Keratinocyte (primary cell): ENCODE data around the gene ANXA7. TPM values are rescaled to one million over a fixed set of nuclear protein-coding genes. Genes with fewer than 3 reads are reported as not detected.
"Not testable (repeated sequence)": the region's sequence is repeated elsewhere in the genome, so short reads cannot be mapped to it uniquely, and the experiment has no call there.

Source experiments
- DNase-seq: peaks from one replicate; pipeline ENCODE4 v3.0.0-alpha.2; 2011; ENCODE audit warnings: low read depth, missing footprints, low spot score
- FAIRE-seq: peaks from 2 replicates; lab custom pipeline; 2011; peaks lifted over from hg19 to GRCh38; lab: Jason Lieb, UNC
- H2AFZ ChIP-seq: 2 replicates; pipeline ENCODE4 v1.6.0; 2012; ENCODE audit warnings: low read length, control low read depth, inconsistent platforms; ENCODE audit not compliant: control insufficient read depth
- H3K27ac ChIP-seq: 2 replicates; pipeline ENCODE4 v1.5.1; 2011; ENCODE audit warnings: low read length; ENCODE audit not compliant: control insufficient read depth, insufficient read depth
- H3K27me3 ChIP-seq: 3 replicates; pipeline ENCODE4 v1.6.0; 2011; ENCODE audit warnings: low read length; ENCODE audit not compliant: control insufficient read depth, insufficient read depth; ENCODE audit errors: extremely low read depth
- H3K36me3 ChIP-seq, 2 experiments: 2 replicates in 1 of 2; 3 replicates in 1 of 2; pipeline ENCODE4 v1.5.1; 2011; ENCODE audit warnings: low read length in 2 of 2, mild to moderate bottlenecking in 1 of 2; ENCODE audit not compliant: control insufficient read depth in 2 of 2, insufficient read depth in 2 of 2; ENCODE audit errors: extremely low read depth in 1 of 2
- H3K4me1 ChIP-seq: 3 replicates; pipeline ENCODE4 v1.5.1; 2011; ENCODE audit warnings: low read length; ENCODE audit not compliant: control insufficient read depth, insufficient read depth; ENCODE audit errors: extremely low read depth
- H3K4me2 ChIP-seq: 3 replicates; pipeline ENCODE4 v1.6.0; 2011; ENCODE audit warnings: low read depth, low read length; ENCODE audit not compliant: control insufficient read depth, insufficient read depth; ENCODE audit errors: extremely low read depth
- H3K4me3 ChIP-seq, 3 experiments: fragments of 200-600 bp in 1 of 3; sonication (generic) in 1 of 3; 2 replicates in 2 of 3; 3 replicates in 1 of 3; pipeline ENCODE4 v1.5.1; 2011 to 2016; ENCODE audit warnings: low read length in 3 of 3, mild to moderate bottlenecking in 3 of 3, control low read depth in 2 of 3, inconsistent platforms in 1 of 3, low read depth in 1 of 3, mixed read lengths in 1 of 3, mixed run types in 1 of 3, moderate library complexity in 1 of 3; ENCODE audit not compliant: control insufficient read depth in 2 of 3, insufficient read depth in 2 of 3; ENCODE audit errors: extremely low read depth in 1 of 3
- H3K79me2 ChIP-seq: 2 replicates; pipeline ENCODE4 v1.6.0; 2012; ENCODE audit warnings: low read length; ENCODE audit not compliant: control insufficient read depth, insufficient read depth
- H3K9ac ChIP-seq: 3 replicates; pipeline ENCODE4 v1.6.0; 2011; ENCODE audit warnings: low read length; ENCODE audit not compliant: control insufficient read depth, insufficient read depth; ENCODE audit errors: extremely low read depth
- H3K9me1 ChIP-seq: 3 replicates; pipeline ENCODE4 v1.6.0; 2011; ENCODE audit warnings: low read length; ENCODE audit not compliant: control insufficient read depth, insufficient read depth; ENCODE audit errors: extremely low read depth
- H3K9me3 ChIP-seq: 2 replicates; pipeline ENCODE4 v1.5.1; 2012; ENCODE audit warnings: low read depth, low read length; ENCODE audit not compliant: control insufficient read depth
- H4K20me1 ChIP-seq: 3 replicates; pipeline ENCODE4 v1.6.0; 2011; ENCODE audit warnings: low read length; ENCODE audit not compliant: control insufficient read depth, insufficient read depth; ENCODE audit errors: extremely low read depth
- CTCF ChIP-seq, 3 experiments: IDR thresholded peaks in 1 of 3; conservative IDR thresholded peaks in 1 of 3; optimal IDR thresholded peaks in 1 of 3; 2 replicates in 2 of 3; 3 replicates in 1 of 3; pipeline versions ENCODE3 to v1.5.1; 2011; ENCODE audit warnings: low read length in 3 of 3, mild to moderate bottlenecking in 3 of 3, moderate library complexity in 2 of 3, control low read depth in 1 of 3, inconsistent platforms in 1 of 3; ENCODE audit not compliant: insufficient read depth in 2 of 3; ENCODE audit errors: extremely low read depth in 1 of 3
- EZH2 ChIP-seq: IDR thresholded peaks from one replicate; pipeline ENCODE4 v1.6.1; 2012; ENCODE audit warnings: inconsistent platforms, mild to moderate bottlenecking, low read length, moderate library complexity
- dilution Hi-C: fragments of 300-500 bp; cut with MboI; formaldehyde crosslinking; loops from one replicate; pipeline ENCODE4 v1.7.0; 2020; ENCODE audit warnings: low sequenced_read_pairs; ENCODE audit not compliant: extremely low pct_ligation_motif_present
- polyA plus RNA-seq, 5 experiments: library from polyadenylated mRNA; depleted of rRNA in 3 of 5; stranded (reverse) in 3 of 5; stranded (forward) in 1 of 5; unstranded in 1 of 5; fragments of >200 nt; gene quantifications; 1 replicate in 1 of 5; 2 replicates in 3 of 5; 3 replicates in 1 of 5; pipeline versions ENCODE4 v1.2.1 to v1.2.3, GENCODE V29; 2011 to 2012; ENCODE audit warnings: missing spikeins in 2 of 5, low read depth in 1 of 5, low replicate concordance in 1 of 5
- small RNA-seq, 3 experiments: library from RNA; depleted of rRNA; stranded (forward); fragments of <200 nt; gene quantifications; one replicate each; pipeline ENCODE3, GENCODE V24; 2012; ENCODE audit warnings: low read depth in 3 of 3, low replicate concordance in 1 of 3; ENCODE audit not compliant: insufficient read length in 3 of 3

Gene ANXA7
- polyA plus RNA-seq, 1 donor (not counting 4 experiments of a cell fraction or from before 2014, with no cell fraction given): 144 TPM

- H3K9me3 ChIP-seq: no peaks in the 10 kb centered on the region
- no peak overlapping the region for H3K4me2 ChIP-seq
- H3K27ac ChIP-seq: no peak overlapping the region
- no peaks in the 10 kb centered on the region for H3K9me1 ChIP-seq
- no peak overlapping the region for H2AFZ ChIP-seq
- FAIRE-seq (no peak), DNase-seq (no peak)
- H4K20me1 ChIP-seq: no peaks in the 10 kb centered on the region
- H3K9ac ChIP-seq: no peak overlapping the region
- TF ChIP-seq CTCF (optimal IDR thresholded peaks at IDR 0.05 in 1 of 3, IDR thresholded peaks at IDR 0.05 in 1 of 3, conservative IDR thresholded peaks at IDR 0.05 in 1 of 3; ENCODE audit: extremely low read depth in 1 of 3, insufficient read depth in 2 of 3, low read length in 3 of 3) (no peak), EZH2 (no peak)
- H3K4me1 ChIP-seq: no peaks in the 10 kb centered on the region
- H3K36me3 ChIP-seq: no peaks in the 10 kb centered on the region
- dilution Hi-C loops: no loop called here
- no peak overlapping the region for H3K4me3 ChIP-seq
- H3K27me3 ChIP-seq: peaks cover 4% of the 10 kb centered on the region
- H3K79me2 ChIP-seq: no peaks in the 10 kb centered on the region
These were observed 81.5 kb downstream of the ANXA7 start for GRCh38 chr10:73332379-73332778.

- H3K79me2 ChIP-seq, H3K9me1 ChIP-seq, H3K9me3 ChIP-seq, H3K27ac ChIP-seq, DNase-seq, H3K27me3 ChIP-seq, dilution Hi-C loops, H2AFZ ChIP-seq, H3K36me3 ChIP-seq, H3K4me2 ChIP-seq, H3K4me3 ChIP-seq, FAIRE-seq, H4K20me1 ChIP-seq, H3K9ac ChIP-seq, H3K4me1 ChIP-seq: not testable (repeated sequence)
These were observed 85.3 kb downstream of the ANXA7 start for GRCh38 chr10:73328523-73328922.

GRCh38 chr10:73325290-73325689 is 88.6 kb downstream of the ANXA7 start:
- H3K79me2 ChIP-seq, dilution Hi-C loops, H3K4me1 ChIP-seq, FAIRE-seq, H3K9ac ChIP-seq, H4K20me1 ChIP-seq, H3K9me1 ChIP-seq, H3K27ac ChIP-seq, H3K9me3 ChIP-seq, H3K27me3 ChIP-seq, H3K4me2 ChIP-seq, DNase-seq, H3K4me3 ChIP-seq, H2AFZ ChIP-seq, H3K36me3 ChIP-seq: not testable (repeated sequence)

Small RNA genes within 50 kb of the gene (small RNA-seq; reads per million reads assigned to genes)
- gene RF00019: 0 reads per million in 3 experiments

Other genes with a start within 250 kb of the ANXA7 start
- 27.6 to 35.8 TPM (median 27.6 TPM) in 3 replicates for gene ECD, start 246.1 kb downstream of the ANXA7 start, polyA plus RNA-seq
- gene FAM149B1, start 245.9 kb downstream of the ANXA7 start, polyA plus RNA-seq: 14.8 to 24.9 TPM (median 22.2 TPM) in 3 replicates
- 14.1 to 23.9 TPM (median 23.3 TPM) in 3 replicates for gene DNAJC9, start 166.8 kb downstream of the ANXA7 start, polyA plus RNA-seq
- 79.2 to 95.4 TPM (median 79.9 TPM) in 3 replicates for gene MRPS16, start 161.4 kb downstream of the ANXA7 start, polyA plus RNA-seq
- gene CFAP70, start 55.2 kb downstream of the ANXA7 start, polyA plus RNA-seq: 0.60 to 4.4 TPM (median 2.1 TPM) in 3 replicates
- 0.39 to 1.3 TPM (median 1.3 TPM) in 3 replicates for gene MSS51, start 19.5 kb upstream of the ANXA7 start, polyA plus RNA-seq
- gene PPP3CB, start 82.0 kb upstream of the ANXA7 start, polyA plus RNA-seq: 14.8 to 23.5 TPM (median 20.6 TPM) in 3 replicates
- 7.3 to 7.7 TPM (median 7.6 TPM) in 3 replicates for gene USP54, start 177.3 kb upstream of the ANXA7 start, polyA plus RNA-seq
- not detected in 3 replicates for gene MYOZ1, start 227.4 kb upstream of the ANXA7 start, polyA plus RNA-seq
- gene SYNPO2L, start 242.0 kb upstream of the ANXA7 start, polyA plus RNA-seq: 0.02 TPM in 1 of 3 replicates, not detected in the others